Activated T-helper 2 cell treated with anti-CD3 and anti-CD28 coated beads, Interferon-gamma antibody, Interleukin-2, Interleukin-4, amounts not matched to agents 10 μg/mL and 5 μg/mL and 100 μg/mL, durations not matched to agents 14 hours and 24 hours and 36 hours (primary cell): ENCODE measurements around the gene SEC14L2. TPM values are rescaled to one million over a fixed set of nuclear protein-coding genes. Genes with fewer than 3 reads are reported as not detected.
A peak's percentile ranks its signal among the peaks of the same experiment; 100 is the strongest.
"Not testable (repeated sequence)": the region's sequence is repeated elsewhere in the genome, so short reads cannot be mapped to it uniquely, and the experiment has no call there.

Experiments used
- DNase-seq: peaks from one replicate; pipeline ENCODE4 v3.0.0; 2021; ENCODE audit warnings: low spot score
- H3K27ac Mint-ChIP-seq: one replicate; pipeline ENCODE4 v1.8.0; 2021; ENCODE audit warnings: mixed read lengths
- H3K27me3 Mint-ChIP-seq: one replicate; pipeline ENCODE4 v1.8.0; 2021; ENCODE audit warnings: low read depth, mixed read lengths
- H3K36me3 Mint-ChIP-seq: one replicate; pipeline ENCODE4 v1.8.0; 2021; ENCODE audit warnings: low read depth, mixed read lengths
- H3K4me1 Mint-ChIP-seq: one replicate; pipeline ENCODE4 v1.8.0; 2021; ENCODE audit warnings: low read depth, mixed read lengths
- H3K4me3 Mint-ChIP-seq: one replicate; pipeline ENCODE4 v1.8.0; 2021; ENCODE audit warnings: low read depth, mild to moderate bottlenecking, moderate library complexity, mixed read lengths
- H3K9me3 Mint-ChIP-seq: one replicate; pipeline ENCODE4 v1.8.0; 2021; ENCODE audit warnings: mixed read lengths
- intact Hi-C: fragments of 100-400 bp; cut with micrococcal nuclease; formaldehyde crosslinking; loops from one replicate; pipeline ENCODE4 v1.15.1; 2023
- total RNA-seq: library from RNA; stranded (reverse); gene quantifications from 2 replicates; pipeline ENCODE4 v1.2.3, GENCODE V29; 2022

The SEC14L2 gene
- total RNA-seq, 1 donor from 2014 or later: 36.2 TPM

DNA sequence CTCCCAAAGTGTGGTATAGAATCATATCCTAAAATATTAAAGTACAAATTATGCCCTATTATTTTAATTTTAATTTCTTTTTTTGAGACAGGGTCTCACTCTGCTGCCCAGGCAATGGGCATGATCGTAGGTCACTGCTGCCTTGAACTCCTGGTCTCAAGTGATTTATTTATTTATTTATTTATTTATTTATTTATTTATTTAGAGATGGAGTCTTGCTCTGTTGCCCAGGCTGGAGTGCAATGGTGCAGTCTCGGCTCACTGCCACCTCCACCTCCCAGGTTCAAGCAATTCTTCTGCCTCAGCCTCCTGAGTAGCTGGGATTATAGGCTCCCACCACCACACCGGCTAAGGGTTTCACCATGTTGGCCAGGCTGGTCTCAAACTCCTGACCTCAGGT is 4.2 kb downstream of the SEC14L2 start:
- H3K36me3 Mint-ChIP-seq: peaks cover 28% of the 10 kb centered on the region
- H3K9me3 Mint-ChIP-seq, intact Hi-C loops: not testable (repeated sequence)

DNA sequence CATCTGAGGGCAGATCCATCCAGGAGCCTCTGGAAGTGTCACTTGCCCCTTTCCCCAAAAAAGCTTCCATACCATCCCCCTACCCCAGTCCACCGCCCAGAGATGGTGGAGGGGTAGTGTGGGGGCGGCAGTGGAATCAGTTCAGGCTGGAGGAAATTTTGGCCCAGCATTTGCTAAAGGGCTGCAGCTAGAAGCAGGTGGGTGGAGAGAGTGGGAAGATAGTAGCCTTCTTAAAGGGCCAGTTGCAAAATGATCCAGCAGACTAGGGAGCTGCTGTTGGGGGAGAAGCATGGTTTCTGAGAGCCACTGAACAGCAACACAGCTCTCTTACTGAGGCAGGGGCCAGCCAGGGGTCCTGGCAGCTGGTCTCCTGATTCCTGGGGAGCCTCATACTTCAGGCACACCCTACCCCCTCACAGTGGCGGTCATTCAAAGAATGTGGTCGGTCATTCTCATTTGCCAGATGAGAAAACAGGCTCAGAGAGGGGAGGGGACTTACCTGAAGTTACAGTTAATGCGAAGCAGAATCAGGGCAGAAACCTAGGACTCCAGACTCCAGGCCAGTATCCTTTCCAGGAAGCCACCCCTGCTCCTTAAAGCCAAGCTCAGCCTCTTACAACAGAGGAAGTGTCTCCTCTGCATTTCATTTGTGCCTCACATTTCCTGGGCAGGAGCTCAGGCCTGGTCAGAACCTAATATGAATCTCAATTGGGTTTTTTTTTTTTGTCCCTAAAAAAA is 5.4 kb downstream of the SEC14L2 start:
- H3K4me1 Mint-ChIP-seq: peaks cover 29% of the 10 kb centered on the region
- no peaks in the 10 kb centered on the region for H3K9me3 Mint-ChIP-seq
- intact Hi-C loops: no loop called here
- H3K27me3 Mint-ChIP-seq: no peaks in the 10 kb centered on the region
- peaks cover 37% of the 10 kb centered on the region for H3K36me3 Mint-ChIP-seq
- H3K27ac Mint-ChIP-seq: peak overlapping the region; percentile 49
- no peak for DNase-seq
- H3K4me3 Mint-ChIP-seq: no peak overlapping the region

More for the DNA sequence above, 4.2 kb downstream of the SEC14L2 start:
- not testable (repeated sequence) for H3K27ac Mint-ChIP-seq, H3K27me3 Mint-ChIP-seq, H3K4me3 Mint-ChIP-seq, DNase-seq
- peaks cover 35% of the 10 kb centered on the region for H3K4me1 Mint-ChIP-seq

DNA sequence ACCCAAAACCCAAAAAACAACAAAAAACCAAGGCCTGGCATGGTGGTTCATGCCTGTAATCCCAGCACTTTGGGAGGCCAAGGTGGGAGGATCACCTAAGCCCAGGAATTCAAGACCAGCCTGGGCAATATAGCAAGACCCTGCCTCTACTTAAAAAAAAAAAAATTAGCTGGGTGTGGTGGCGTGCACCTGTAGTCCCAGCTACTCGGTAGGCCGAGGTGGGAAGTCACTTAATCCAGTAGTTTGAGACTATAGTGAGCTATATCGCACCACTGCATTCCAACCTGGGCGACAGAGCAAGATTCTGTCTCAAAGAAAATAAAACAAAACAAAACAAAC is 5.9 kb downstream of the SEC14L2 start:
- Mint-ChIP-seq H3K4me1 (peaks cover 27% of the 10 kb centered on the region), H3K27ac (peak overlapping the region; percentile 69), H3K36me3 (peaks cover 39% of the 10 kb centered on the region)
- H3K9me3 Mint-ChIP-seq, DNase-seq, H3K4me3 Mint-ChIP-seq, intact Hi-C loops, H3K27me3 Mint-ChIP-seq: not testable (repeated sequence)

DNA sequence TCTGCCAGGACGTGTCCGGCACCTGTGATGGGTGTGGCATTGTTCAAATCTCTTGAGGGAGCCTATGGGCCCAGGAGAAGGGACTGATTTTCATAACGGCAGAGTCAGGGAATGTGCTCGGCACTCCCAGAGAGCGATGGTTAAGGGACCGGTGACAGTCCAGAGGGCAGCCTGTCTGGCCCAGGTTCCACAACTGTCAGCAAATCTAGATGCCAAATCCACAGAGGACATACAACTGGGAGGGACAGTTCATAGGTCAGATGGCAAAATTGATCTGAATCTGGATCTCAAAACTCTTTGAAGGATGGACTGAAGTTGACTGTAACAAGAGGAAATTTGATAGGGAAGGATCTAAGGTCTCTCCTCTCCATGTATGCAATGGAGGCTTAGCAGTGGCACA is 7.5 kb downstream of the SEC14L2 start:
- peaks cover 23% of the 10 kb centered on the region for H3K4me1 Mint-ChIP-seq
- no peaks in the 10 kb centered on the region for H3K27me3 Mint-ChIP-seq
- no peak overlapping the region for H3K27ac Mint-ChIP-seq
- DNase-seq: no peak
- intact Hi-C loops: no loop called here
- no peak overlapping the region for H3K4me3 Mint-ChIP-seq
- H3K36me3 Mint-ChIP-seq: peaks cover 49% of the 10 kb centered on the region
- no peaks in the 10 kb centered on the region for H3K9me3 Mint-ChIP-seq

DNA sequence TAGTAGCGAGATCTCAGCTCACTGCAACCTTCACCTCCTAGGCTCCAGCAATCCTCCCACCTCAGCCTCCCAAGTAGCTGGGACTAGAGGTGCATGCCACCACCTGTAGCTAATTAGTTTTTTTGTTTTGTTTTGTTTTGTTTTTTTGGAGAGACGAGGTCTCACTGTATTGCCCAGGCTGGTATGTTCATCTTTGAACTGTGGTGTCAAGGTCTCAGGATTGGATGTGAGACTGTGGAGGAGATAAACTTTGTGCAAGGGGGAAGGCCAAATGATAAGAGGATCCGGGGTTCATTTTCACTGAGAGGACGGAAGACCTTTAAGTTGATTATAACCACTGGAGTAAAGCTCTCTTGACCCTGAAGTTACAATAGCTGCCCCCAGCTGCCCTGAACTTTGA is 8.9 kb downstream of the SEC14L2 start:
- no peaks in the 10 kb centered on the region for H3K9me3 Mint-ChIP-seq
- H3K4me1 Mint-ChIP-seq: peaks cover 19% of the 10 kb centered on the region
- H3K27ac Mint-ChIP-seq: peak overlapping the region; percentile 15
- H3K27me3 Mint-ChIP-seq: no peaks in the 10 kb centered on the region
- intact Hi-C loops: no loop called here
- no peak for DNase-seq
- peaks cover 54% of the 10 kb centered on the region for H3K36me3 Mint-ChIP-seq
- H3K4me3 Mint-ChIP-seq: no peak overlapping the region

DNA sequence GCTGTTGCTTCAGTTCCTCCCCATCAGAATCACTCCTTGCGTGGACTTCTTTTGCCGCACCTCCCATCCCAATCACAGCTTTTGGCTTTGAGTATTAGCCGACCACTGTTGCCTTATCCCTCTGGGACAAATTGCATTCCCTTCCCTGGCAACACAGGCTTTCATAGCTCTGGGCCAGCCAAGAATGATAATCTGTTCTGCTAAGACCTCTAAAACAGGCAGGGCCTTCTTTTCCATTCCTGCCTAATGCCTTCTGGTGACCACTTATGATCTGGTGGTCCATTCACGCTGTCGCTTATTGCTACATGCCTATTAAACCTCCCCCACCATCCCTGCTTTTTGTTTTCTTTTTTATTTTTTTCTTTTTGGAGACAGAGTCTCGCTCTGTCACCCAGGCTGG is 9.6 kb downstream of the SEC14L2 start:
- Mint-ChIP-seq H3K27ac (peak overlapping the region; percentile 1), H3K4me3 (no peak overlapping the region), H3K36me3 (peaks cover 61% of the 10 kb centered on the region), H3K27me3 (no peaks in the 10 kb centered on the region), H3K4me1 (peaks cover 19% of the 10 kb centered on the region), H3K9me3 (no peaks in the 10 kb centered on the region)
- intact Hi-C loops: no loop called here
- DNase-seq: no peak

DNA sequence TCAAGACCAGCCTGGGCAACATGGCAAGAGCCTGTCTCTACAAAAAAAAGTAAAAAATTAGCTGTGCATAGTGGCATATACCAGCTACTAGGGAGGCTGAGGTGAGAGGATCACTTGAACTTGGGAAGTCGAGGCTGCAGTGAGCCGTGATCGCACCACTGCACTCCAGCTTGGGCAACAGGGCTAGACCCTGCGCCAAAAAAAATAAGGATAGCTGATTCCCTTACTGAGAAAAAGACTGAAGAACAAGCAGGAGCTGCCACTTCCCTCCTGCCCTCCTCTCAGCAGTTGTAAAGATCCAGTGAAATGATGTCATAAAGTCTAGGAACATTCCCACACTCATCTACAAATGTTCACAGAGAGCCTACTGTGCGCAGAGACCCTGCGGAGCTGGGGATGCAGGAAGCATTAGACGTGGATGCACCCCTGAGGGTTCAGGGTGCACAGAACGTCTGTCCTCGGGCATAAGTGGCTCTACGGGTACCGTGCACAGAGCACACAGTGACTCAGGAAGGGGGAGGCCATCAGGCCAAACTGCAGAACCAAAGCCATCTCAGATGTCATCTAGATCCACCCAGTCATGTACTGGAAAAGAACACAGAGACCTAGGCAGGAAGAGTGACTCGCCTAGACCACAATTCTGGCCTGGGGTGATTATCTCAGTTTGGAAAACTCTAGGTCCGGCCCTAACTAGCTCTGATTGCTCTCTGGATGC is 11.7 kb downstream of the SEC14L2 start:
- no peaks in the 10 kb centered on the region for H3K27me3 Mint-ChIP-seq
- peaks cover 69% of the 10 kb centered on the region for H3K36me3 Mint-ChIP-seq
- no peaks in the 10 kb centered on the region for H3K9me3 Mint-ChIP-seq
- intact Hi-C loops: no loop called here
- peaks cover 23% of the 10 kb centered on the region for H3K4me1 Mint-ChIP-seq
- H3K27ac Mint-ChIP-seq: peak overlapping the region; percentile 12
- H3K4me3 Mint-ChIP-seq: no peak overlapping the region
- DNase-seq: no peak

DNA sequence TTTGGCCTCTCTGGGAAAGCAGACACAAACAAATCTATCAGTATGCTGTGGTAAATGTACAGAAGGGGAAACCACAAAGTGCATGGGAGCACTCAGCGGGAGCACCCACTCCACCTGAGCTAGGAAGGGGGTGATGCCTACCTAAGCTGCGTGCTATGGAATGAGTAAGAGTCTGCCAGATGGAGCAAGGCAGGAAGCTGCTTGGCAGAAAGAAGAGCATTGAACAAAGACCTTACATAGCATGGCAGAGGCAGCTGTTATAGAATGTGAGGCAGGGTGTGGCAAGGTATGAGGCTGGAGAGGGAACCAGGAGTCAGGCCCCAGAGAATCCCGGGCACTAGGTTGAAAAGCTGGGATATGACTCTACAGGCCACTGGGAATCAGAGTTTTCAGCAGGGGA is 15.0 kb downstream of the SEC14L2 start:
- Mint-ChIP-seq H3K4me3 (no peak overlapping the region), H3K4me1 (peaks cover 34% of the 10 kb centered on the region), H3K36me3 (peaks cover 87% of the 10 kb centered on the region), H3K9me3 (no peaks in the 10 kb centered on the region), H3K27me3 (no peaks in the 10 kb centered on the region), H3K27ac (peak overlapping the region; percentile 1)
- DNase-seq: no peak
- intact Hi-C loops: no loop called here

DNA sequence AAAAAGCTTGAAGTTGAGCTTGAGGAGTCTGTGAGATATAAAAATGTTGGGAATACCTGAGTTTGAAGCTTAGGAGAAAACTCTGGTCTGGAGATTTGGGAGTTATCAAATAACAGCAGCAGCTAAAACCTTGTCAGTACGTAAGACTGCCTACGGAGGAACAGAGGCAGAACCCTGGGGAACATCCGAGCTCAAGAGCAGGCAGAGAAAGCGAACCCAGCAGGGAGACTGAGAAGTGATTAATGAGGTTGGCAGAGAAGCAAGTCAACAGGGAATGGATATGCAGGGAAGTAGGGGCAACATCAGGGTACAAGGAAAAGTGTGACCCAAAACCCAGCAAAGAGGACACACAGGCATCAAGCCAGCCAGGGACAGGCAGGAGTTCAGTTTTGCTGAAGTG is 16.2 kb downstream of the SEC14L2 start:
- no peaks in the 10 kb centered on the region for H3K27me3 Mint-ChIP-seq
- H3K4me3 Mint-ChIP-seq: no peak overlapping the region
- H3K36me3 Mint-ChIP-seq: peaks cover 93% of the 10 kb centered on the region
- peak overlapping the region; percentile 75 for H3K27ac Mint-ChIP-seq
- peaks cover 34% of the 10 kb centered on the region for H3K4me1 Mint-ChIP-seq
- no peak for DNase-seq
- intact Hi-C loops: no loop called here
- H3K9me3 Mint-ChIP-seq: no peaks in the 10 kb centered on the region

DNA sequence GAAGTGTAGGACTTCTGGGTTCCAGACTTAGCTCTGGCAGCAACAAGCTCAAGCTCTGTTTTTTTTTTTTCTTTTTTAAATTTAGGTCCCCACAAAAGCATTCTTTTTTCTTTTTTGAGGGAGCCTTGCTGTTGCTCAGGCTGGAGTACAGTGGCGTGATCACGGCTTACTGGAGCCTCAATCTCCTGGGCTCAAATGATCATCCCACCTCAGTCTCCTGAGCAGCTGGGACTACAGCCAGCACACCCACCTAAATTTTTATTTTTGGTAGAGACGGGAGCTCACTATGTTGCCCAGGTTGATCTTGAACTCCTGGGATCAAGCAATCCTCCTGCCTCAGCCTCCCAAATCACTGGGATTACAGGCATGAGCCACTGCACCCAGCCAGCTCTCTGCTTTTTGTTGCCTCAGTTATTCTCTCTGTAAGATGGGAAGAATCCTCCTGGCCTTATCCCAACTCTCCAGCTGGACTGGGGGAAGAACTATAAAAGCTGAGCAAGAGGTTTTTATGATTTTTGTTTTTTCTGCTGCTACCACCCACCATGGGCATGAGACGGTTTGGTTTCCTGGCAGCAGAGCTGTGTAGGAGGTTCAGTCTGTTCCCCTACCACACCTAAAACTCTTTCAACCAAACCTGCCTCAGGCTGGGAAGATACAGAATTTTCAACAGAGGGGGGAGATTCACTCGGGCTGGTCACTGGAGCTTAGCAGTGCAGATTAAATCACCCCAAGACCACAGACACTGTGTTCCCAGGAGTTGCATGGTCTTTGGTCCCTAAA is 17.1 kb downstream of the SEC14L2 start:
- intact Hi-C loops: no loop called here
- no peak for DNase-seq
- Mint-ChIP-seq H3K9me3 (no peaks in the 10 kb centered on the region), H3K27me3 (no peaks in the 10 kb centered on the region), H3K4me3 (no peak overlapping the region), H3K36me3 (peaks cover 94% of the 10 kb centered on the region), H3K4me1 (peaks cover 27% of the 10 kb centered on the region), H3K27ac (peak overlapping the region; percentile 75)

DNA sequence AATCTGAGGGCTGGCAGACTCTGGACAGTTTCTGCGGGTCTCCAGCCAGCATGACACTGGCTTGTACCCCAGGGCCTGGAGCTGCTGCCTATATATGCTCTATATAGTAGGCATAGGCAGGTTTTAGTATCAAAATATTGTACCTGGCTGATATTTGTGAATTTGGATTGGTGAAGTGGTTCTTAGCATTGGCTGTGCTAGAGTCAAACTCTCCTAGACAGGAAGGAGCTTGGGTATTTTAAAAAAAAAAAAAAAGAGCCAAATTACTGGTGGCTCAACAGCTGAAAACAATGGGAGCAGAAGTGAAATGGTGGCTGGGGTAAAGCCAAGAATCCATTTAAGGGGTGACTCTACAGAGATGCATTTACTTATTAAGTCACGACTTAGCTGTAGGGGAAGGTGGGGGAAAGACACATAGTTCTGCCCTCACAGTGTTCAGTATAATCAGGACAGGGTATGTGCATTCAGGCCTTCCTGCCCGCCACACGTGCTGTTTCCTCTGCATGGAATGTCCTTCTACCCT is 17.8 kb downstream of the SEC14L2 start:
- DNase-seq: no peak
- Mint-ChIP-seq H3K27ac (peak overlapping the region; percentile 39), H3K36me3 (peaks cover 94% of the 10 kb centered on the region), H3K4me3 (no peak overlapping the region), H3K9me3 (no peaks in the 10 kb centered on the region), H3K4me1 (peaks cover 24% of the 10 kb centered on the region), H3K27me3 (no peaks in the 10 kb centered on the region)
- intact Hi-C loops: no loop called here

DNA sequence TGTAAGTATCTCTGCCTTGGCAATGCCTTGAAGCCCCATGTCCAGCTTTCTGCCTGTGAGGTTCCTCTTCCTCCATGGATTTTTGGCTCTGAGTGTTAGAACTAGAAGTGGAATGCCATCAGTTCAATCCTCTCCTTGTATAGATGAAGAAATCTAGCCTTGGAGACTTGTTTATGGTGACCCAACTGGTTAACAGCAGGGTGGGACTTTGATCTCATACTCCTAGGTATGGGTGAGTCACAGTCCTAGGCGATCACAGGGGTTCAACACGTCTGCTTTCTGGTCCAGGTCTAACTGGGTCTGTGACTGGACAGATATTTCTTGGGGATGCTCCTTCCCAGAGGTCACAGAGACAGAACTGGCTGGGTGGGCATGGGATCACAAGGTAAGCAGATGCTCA is 19.6 kb downstream of the SEC14L2 start:
- no peak overlapping the region for H3K4me3 Mint-ChIP-seq
- H3K9me3 Mint-ChIP-seq: no peaks in the 10 kb centered on the region
- peaks cover 37% of the 10 kb centered on the region for H3K4me1 Mint-ChIP-seq
- intact Hi-C loops: no loop called here
- H3K27ac Mint-ChIP-seq: no peak overlapping the region
- H3K36me3 Mint-ChIP-seq: peaks cover 85% of the 10 kb centered on the region
- H3K27me3 Mint-ChIP-seq: no peaks in the 10 kb centered on the region
- no peak for DNase-seq

DNA sequence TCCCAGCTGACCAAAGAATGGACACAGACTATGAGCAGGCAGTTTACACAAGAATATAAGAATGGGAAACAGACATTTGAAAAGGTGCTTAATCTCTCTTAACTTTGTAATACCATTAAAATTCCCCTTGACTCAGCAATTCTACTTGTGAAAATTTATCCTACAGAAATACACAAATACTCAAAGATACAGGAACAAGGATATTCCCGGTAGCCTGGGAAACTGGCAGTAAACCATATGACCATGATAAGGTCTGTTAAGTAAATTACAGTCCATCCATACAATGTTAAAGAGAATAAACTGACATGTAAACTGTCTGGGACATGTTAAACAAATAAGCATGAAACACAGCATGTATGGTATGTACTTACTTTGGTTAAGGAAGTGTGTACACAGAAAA is 20.0 kb downstream of the SEC14L2 start:
- Mint-ChIP-seq H3K27me3 (no peaks in the 10 kb centered on the region), H3K4me3 (no peak overlapping the region), H3K4me1 (peaks cover 39% of the 10 kb centered on the region), H3K27ac (no peak overlapping the region), H3K9me3 (no peaks in the 10 kb centered on the region), H3K36me3 (peaks cover 87% of the 10 kb centered on the region)
- intact Hi-C loops: no loop called here
- no peak for DNase-seq
